ENCODE measurements around the gene LTB. TPM values are rescaled to one million over a fixed set of nuclear protein-coding genes. Genes with fewer than 3 reads are reported as not detected.
A peak's percentile ranks its signal among the peaks of the same experiment; 100 is the strongest.
"Not testable (repeated sequence)": the region's sequence is repeated elsewhere in the genome, so short reads cannot be mapped to it uniquely, and the experiment has no call there.

The LTB gene
- total RNA-seq, 4 donors from 2014 or later = 14.9 TPM; not detected in 3

DNA sequence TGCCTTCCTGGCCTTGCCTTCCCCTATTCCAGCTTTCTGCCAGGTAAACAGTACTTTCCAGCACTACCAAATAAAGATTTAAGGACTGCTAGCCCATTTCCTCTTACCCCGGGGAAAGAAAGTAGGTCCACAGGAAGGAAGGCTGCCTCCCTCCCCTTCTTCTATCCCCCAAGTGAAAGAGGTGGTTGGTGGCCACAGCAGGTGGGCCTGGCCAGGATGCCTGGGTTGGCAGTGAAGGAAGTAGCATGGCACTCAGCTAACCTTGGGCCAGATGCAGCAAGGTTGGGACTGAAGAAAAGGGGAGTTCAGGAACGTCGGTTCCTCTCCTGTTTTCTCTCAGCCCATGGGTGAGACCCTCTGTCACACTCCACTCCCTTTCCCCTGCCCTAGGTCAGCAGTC lies 25.9 kb downstream of the LTB start:
- peaks cover 0 to 49% (median 0%) of the 10 kb centered on the region in 3 donors for H3K36me3 ChIP-seq
- no peak overlapping the region for H3K4me3 ChIP-seq

GRCh38 chr6:31551371-31551770 lies 30.9 kb downstream of the LTB start:
- not testable (repeated sequence) for H3K27me3 ChIP-seq, H3K27ac ChIP-seq, H3K9me3 ChIP-seq, H3K4me3 ChIP-seq
- TF ChIP-seq, protein P1, sequence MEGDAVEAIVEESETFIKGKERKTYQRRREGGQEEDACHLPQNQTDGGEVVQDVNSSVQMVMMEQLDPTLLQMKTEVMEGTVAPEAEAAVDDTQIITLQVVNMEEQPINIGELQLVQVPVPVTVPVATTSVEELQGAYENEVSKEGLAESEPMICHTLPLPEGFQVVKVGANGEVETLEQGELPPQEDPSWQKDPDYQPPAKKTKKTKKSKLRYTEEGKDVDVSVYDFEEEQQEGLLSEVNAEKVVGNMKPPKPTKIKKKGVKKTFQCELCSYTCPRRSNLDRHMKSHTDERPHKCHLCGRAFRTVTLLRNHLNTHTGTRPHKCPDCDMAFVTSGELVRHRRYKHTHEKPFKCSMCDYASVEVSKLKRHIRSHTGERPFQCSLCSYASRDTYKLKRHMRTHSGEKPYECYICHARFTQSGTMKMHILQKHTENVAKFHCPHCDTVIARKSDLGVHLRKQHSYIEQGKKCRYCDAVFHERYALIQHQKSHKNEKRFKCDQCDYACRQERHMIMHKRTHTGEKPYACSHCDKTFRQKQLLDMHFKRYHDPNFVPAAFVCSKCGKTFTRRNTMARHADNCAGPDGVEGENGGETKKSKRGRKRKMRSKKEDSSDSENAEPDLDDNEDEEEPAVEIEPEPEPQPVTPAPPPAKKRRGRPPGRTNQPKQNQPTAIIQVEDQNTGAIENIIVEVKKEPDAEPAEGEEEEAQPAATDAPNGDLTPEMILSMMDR (IDR thresholded peaks at IDR 0.05) = peak; percentile 35 to 54 (median 48)
- peak in 2 of 3 donors; percentile 78 to 88 for DNase-seq
- Histone ChIP-seq H3K4me1 (peaks cover 0 to 20% (median 8%) of the 10 kb centered on the region in 4 donors), H3K36me3 (peaks cover 0 to 47% (median 0%) of the 10 kb centered on the region in 3 donors)

More for the DNA sequence above, 25.9 kb downstream of the LTB start:
- no peaks in the 10 kb centered on the region for H3K27me3 ChIP-seq
- H3K4me1 ChIP-seq = peaks cover 0 to 42% (median 32%) of the 10 kb centered on the region in 4 donors
- H3K27ac ChIP-seq = no peak overlapping the region
- DNase-seq = no peak
- TF ChIP-seq, protein P1 (IDR thresholded peaks at IDR 0.05) = no peak
- TF ChIP-seq POLR2A (IDR thresholded peaks at IDR 0.05) = no peak
- no peaks in the 10 kb centered on the region for H3K9me3 ChIP-seq

DNA sequence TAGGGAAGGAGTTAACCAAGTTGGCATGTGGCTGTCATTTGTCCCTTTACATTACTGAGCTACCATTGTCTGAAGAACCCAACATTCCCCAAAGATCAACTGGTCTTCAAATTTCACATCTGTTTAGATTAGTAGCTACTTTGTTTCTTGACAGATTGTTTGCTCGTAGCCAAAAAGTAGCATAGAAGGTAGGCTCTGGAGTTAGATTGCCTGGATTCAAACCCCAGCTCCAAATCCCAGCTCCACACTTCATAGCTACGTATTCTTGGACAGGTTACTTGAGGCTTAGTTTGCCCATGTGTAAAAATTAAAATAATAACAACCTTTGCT lies 33.7 kb downstream of the LTB start:
- no peak for TF ChIP-seq POLR2A (IDR thresholded peaks at IDR 0.05)
- TF ChIP-seq, protein P1 (IDR thresholded peaks at IDR 0.05) = no peak
- H3K36me3 ChIP-seq = peaks cover 0 to 34% (median 0%) of the 10 kb centered on the region in 3 donors
- H3K27me3 ChIP-seq = no peaks in the 10 kb centered on the region
- H3K9me3 ChIP-seq = no peaks in the 10 kb centered on the region
- peak overlapping the region in 3 of 4 donors; percentile 48 to 82 (median 74) for H3K27ac ChIP-seq
- H3K4me1 ChIP-seq = peaks cover 0 to 22% (median 6%) of the 10 kb centered on the region in 4 donors
- no peak for DNase-seq
- H3K4me3 ChIP-seq = peak overlapping the region in 1 of 4 donors; percentile 54

- Histone ChIP-seq H3K27me3 (no peaks in the 10 kb centered on the region), H3K4me3 (peak overlapping the region; percentile 31 to 59 (median 44)), H3K27ac (peak overlapping the region; percentile 74 to 82 (median 79)), H3K36me3 (peaks cover 0 to 28% (median 0%) of the 10 kb centered on the region in 3 donors), H3K9me3 (no peaks in the 10 kb centered on the region), H3K4me1 (peaks cover 0 to 23% (median 7%) of the 10 kb centered on the region in 4 donors)
- TF ChIP-seq POLR2A (IDR thresholded peaks at IDR 0.05) = no peak
- TF ChIP-seq, protein P1 (IDR thresholded peaks at IDR 0.05) = no peak
- DNase-seq = no peak
These were observed 34.3 kb downstream of the LTB start for GRCh38 chr6:31547727-31548543.

GRCh38 chr6:31546958-31547726 lies 35.1 kb downstream of the LTB start, which contains the start of gene NFKBIL1:
TSS of gene NFKBIL1 (plus strand) at chr6:31547608. CDS start at chr6:31547695, 87 bp downstream.
- DNase-seq = peak; percentile 93 to 98 (median 94)
- Histone ChIP-seq H3K27me3 (no peaks in the 10 kb centered on the region), H3K36me3 (peaks cover 0 to 26% (median 0%) of the 10 kb centered on the region in 3 donors), H3K4me1 (peaks cover 0 to 27% (median 9%) of the 10 kb centered on the region in 4 donors), H3K9me3 (no peaks in the 10 kb centered on the region), H3K4me3 (peak within 1 kb of the TSS; percentile 31 to 59 (median 44)), H3K27ac (peak within 1 kb of the TSS; percentile 74 to 82 (median 79))
- TF ChIP-seq POLR2A (IDR thresholded peaks at IDR 0.05) = no peak
- TF ChIP-seq, protein P1 (IDR thresholded peaks at IDR 0.05) = peak in 1 of 6 experiments; percentile 12
